Esophagus squamous epithelium (tissue), 4 donors: ENCODE measurements around the gene ST3GAL5.

Experiments used
- CTCF ChIP-seq, 6 experiments: fragments of 450-650 bp in 4 of 6; fragments of 200-600 bp in 2 of 6; sonication (generic) in 2 of 6; IDR thresholded peaks; one replicate each; pipeline ENCODE4 v1.5.1; 2016 to 2019; ENCODE audit warnings: antibody characterized with exemption in 6 of 6, mild to moderate bottlenecking in 4 of 6, moderate library complexity in 4 of 6
- POLR2A ChIP-seq, 4 donors: fragments of 450-650 bp; IDR thresholded peaks; one replicate each; pipeline ENCODE4 v1.6.1; 2017; ENCODE audit warnings: antibody characterized with exemption in 4 of 4, mild to moderate bottlenecking in 4 of 4, moderate library complexity in 3 of 4

GRCh38 chr2:85828725-85829124 lies 60.1 kb downstream of the ST3GAL5 start:
- TF ChIP-seq CTCF (IDR thresholded peaks at IDR 0.05) = no peak
- no peak for TF ChIP-seq POLR2A (IDR thresholded peaks at IDR 0.05)
